ENCODE measurements around the gene XYLT1.

Gene XYLT1

DNA sequence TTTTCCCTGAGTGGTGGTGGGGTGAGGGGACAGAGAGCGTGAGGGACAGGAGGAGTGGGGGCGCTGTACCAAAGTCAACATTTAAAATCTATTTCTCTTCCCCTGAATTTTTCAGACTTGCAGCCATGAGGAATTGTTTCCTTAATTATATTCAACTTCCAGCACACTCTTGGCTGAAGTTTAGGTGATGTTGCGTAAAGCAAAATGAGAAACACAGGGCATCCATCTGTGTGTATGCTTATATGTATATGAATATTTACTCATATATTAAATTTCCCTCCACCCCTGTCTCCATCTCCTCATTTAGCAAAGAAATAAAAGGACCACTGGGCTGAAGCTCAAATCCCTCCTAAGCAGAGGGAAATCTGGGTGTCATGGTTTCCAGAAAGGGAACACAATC is 218.1 kb downstream of the XYLT1 start:
- TF ChIP-seq, protein P1, sequence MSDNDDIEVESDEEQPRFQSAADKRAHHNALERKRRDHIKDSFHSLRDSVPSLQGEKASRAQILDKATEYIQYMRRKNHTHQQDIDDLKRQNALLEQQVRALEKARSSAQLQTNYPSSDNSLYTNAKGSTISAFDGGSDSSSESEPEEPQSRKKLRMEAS (IDR thresholded peaks at IDR 0.05), result no peak
- TF ChIP-seq NFIC (IDR thresholded peaks at IDR 0.05), result no peak
- TF ChIP-seq, protein P2, sequence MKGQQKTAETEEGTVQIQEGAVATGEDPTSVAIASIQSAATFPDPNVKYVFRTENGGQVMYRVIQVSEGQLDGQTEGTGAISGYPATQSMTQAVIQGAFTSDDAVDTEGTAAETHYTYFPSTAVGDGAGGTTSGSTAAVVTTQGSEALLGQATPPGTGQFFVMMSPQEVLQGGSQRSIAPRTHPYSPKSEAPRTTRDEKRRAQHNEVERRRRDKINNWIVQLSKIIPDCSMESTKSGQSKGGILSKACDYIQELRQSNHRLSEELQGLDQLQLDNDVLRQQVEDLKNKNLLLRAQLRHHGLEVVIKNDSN (IDR thresholded peaks at IDR 0.05), result no peak
- TF ChIP-seq YY1 (IDR thresholded peaks at IDR 0.05; ENCODE audit: low read depth), result no peak
- no peak for TF ChIP-seq RAD21 (IDR thresholded peaks at IDR 0.05; ENCODE audit: low read depth)
- TF ChIP-seq EGR1 (IDR thresholded peaks at IDR 0.05), result no peak
- TF ChIP-seq TAF1 (IDR thresholded peaks at IDR 0.05; ENCODE audit: low read depth), result no peak
- TF ChIP-seq EP300 (IDR thresholded peaks at IDR 0.05; ENCODE audit: borderline replicate concordance), result no peak
- TF ChIP-seq, protein P3, sequence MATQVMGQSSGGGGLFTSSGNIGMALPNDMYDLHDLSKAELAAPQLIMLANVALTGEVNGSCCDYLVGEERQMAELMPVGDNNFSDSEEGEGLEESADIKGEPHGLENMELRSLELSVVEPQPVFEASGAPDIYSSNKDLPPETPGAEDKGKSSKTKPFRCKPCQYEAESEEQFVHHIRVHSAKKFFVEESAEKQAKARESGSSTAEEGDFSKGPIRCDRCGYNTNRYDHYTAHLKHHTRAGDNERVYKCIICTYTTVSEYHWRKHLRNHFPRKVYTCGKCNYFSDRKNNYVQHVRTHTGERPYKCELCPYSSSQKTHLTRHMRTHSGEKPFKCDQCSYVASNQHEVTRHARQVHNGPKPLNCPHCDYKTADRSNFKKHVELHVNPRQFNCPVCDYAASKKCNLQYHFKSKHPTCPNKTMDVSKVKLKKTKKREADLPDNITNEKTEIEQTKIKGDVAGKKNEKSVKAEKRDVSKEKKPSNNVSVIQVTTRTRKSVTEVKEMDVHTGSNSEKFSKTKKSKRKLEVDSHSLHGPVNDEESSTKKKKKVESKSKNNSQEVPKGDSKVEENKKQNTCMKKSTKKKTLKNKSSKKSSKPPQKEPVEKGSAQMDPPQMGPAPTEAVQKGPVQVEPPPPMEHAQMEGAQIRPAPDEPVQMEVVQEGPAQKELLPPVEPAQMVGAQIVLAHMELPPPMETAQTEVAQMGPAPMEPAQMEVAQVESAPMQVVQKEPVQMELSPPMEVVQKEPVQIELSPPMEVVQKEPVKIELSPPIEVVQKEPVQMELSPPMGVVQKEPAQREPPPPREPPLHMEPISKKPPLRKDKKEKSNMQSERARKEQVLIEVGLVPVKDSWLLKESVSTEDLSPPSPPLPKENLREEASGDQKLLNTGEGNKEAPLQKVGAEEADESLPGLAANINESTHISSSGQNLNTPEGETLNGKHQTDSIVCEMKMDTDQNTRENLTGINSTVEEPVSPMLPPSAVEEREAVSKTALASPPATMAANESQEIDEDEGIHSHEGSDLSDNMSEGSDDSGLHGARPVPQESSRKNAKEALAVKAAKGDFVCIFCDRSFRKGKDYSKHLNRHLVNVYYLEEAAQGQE (IDR thresholded peaks at IDR 0.05; ENCODE audit: low read depth), result no peak
- TF ChIP-seq TCF12 (IDR thresholded peaks at IDR 0.05; ENCODE audit: low read depth), result no peak
- TF ChIP-seq CEBPB (IDR thresholded peaks at IDR 0.05), result no peak
- no peak for TF ChIP-seq ZBTB7A (IDR thresholded peaks at IDR 0.05; ENCODE audit: low read depth)
- no peak for TF ChIP-seq CREB1 (IDR thresholded peaks at IDR 0.05; ENCODE audit: low read depth)
- TF ChIP-seq FOXM1 (IDR thresholded peaks at IDR 0.05; ENCODE audit: borderline replicate concordance, low read depth), result no peak
- TF ChIP-seq TEAD4 (IDR thresholded peaks at IDR 0.05), result no peak

DNA sequence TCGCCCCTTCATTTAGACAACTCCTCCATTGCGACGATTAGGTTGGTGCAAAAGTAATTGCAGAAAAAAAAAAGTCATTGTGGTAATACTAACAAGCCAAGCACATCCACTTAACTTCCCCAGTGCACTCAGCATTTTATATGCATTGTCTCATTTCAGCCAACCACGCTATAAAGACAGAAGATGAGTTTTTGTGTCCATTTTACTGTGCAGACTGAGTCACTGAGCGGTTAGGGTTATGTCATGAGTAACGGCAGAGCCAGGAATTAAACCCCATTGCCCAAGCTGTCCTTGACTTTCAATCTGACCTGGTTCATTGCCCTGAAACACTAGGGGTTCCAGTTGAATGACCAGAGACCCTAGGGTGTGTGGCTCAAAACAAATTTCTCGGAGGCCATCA is 218.7 kb downstream of the XYLT1 start:
- TF ChIP-seq ZBTB7A (IDR thresholded peaks at IDR 0.05; ENCODE audit: low read depth) (no peak), YY1 (IDR thresholded peaks at IDR 0.05; ENCODE audit: low read depth) (no peak), RAD21 (IDR thresholded peaks at IDR 0.05; ENCODE audit: low read depth) (no peak)

DNA sequence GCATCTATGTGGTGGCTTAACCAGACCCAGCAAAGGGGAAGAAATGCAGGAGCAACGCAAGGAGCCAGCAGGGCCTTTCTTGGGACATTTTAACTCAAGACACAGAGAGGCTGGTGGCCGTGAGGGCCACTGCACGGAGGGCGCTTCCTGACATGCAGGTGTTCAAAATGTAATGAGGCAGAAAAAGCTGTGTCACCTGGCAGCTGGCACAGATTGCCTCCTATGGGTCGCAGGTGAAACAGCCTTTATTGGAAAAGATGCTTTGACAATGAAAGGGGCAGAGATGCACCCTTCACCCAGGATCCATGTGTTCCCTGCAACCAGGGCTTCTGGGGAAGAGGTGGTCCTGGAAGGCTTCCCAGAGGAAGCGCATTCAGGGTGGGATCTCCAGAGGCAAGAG is 219.3 kb downstream of the XYLT1 start:
- TF ChIP-seq NFIC (IDR thresholded peaks at IDR 0.05) (no peak), RAD21 (IDR thresholded peaks at IDR 0.05; ENCODE audit: low read depth) (no peak), TCF12 (IDR thresholded peaks at IDR 0.05; ENCODE audit: low read depth) (no peak), YY1 (IDR thresholded peaks at IDR 0.05; ENCODE audit: low read depth) (no peak), EGR1 (IDR thresholded peaks at IDR 0.05) (no peak), CREB1 (IDR thresholded peaks at IDR 0.05; ENCODE audit: low read depth) (no peak), ZBTB7A (IDR thresholded peaks at IDR 0.05; ENCODE audit: low read depth) (no peak)
- TF ChIP-seq, protein P2 (IDR thresholded peaks at IDR 0.05), result no peak
- TF ChIP-seq, protein P1 (IDR thresholded peaks at IDR 0.05), result no peak

DNA sequence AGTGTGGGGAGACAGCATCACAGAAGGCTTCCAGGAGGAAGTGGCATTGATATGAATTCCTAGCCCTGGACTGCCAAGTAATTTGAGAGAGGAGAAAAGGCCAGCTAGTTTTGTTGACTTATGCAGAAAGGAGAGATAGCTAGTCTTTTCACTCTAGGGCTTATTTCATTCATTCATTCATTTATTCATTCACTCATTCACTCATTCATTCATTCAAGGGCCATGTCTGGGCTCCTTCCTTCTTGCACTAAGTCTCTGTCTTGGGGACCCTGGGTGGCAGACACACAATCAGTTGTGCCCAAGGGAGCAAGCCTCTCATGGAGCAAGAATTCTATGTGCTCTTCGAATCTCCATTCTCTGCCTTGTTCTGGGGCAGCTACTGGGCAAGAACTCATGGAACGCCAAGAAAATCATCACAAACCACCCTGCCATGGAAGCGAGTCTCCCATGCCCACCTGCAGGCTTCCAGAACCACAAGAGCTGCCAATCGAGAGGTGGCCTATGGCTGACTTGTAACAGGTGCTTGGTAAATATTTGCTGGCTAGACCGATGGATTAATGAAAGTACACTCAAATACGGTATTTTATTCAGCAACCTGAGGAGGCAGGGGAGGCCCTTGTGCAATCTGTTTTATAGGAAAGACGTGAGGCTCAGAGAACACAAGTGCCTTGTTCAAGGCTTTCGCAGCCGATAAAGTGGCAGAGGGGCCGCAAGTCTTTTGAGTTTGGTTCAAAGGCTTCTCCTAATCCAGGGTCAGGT is 223.6 kb downstream of the XYLT1 start:
- TF ChIP-seq, protein P3 (IDR thresholded peaks at IDR 0.05; ENCODE audit: low read depth), result no peak
- no peak for TF ChIP-seq ZBTB7A (IDR thresholded peaks at IDR 0.05; ENCODE audit: low read depth)

DNA sequence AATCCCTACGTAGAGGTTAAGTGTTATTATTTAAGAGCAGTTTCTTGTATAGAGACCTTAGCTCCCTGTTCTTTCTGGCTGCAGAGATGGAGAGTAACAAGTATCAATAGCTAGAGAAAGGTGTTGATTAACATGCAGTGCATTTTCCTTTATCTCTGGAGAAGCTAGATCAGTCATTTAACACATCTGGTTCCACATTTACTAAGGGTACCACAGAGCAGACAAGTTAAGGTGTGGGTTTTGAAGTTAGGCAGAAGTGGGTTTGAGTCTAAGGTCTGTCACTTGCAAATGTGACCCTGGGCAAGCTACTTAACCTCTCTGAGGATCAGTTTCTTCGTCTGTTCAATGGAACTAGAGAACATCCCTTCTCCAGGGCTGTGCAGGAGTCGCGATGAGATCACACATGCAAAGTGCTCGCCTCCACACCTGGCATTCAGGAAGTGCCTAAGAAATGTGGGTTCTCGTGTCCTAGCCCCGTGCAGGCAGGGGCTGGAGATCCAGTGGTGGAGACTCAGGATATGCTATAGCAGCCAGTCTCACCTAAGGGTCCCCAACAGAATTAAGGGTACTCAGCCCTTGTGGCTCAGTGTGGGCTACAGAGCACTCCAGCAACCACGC is 224.4 kb downstream of the XYLT1 start:
- TF ChIP-seq NFIC (IDR thresholded peaks at IDR 0.05) (no peak), FOXM1 (IDR thresholded peaks at IDR 0.05; ENCODE audit: borderline replicate concordance, low read depth) (no peak), TAF1 (IDR thresholded peaks at IDR 0.05; ENCODE audit: low read depth) (no peak), TEAD4 (IDR thresholded peaks at IDR 0.05) (no peak), CREB1 (IDR thresholded peaks at IDR 0.05; ENCODE audit: low read depth) (no peak), ZBTB7A (IDR thresholded peaks at IDR 0.05; ENCODE audit: low read depth) (no peak), TCF12 (IDR thresholded peaks at IDR 0.05; ENCODE audit: low read depth) (no peak), RAD21 (IDR thresholded peaks at IDR 0.05; ENCODE audit: low read depth) (no peak), YY1 (IDR thresholded peaks at IDR 0.05; ENCODE audit: low read depth) (no peak), EP300 (IDR thresholded peaks at IDR 0.05; ENCODE audit: borderline replicate concordance) (no peak), CEBPB (IDR thresholded peaks at IDR 0.05) (no peak), EGR1 (IDR thresholded peaks at IDR 0.05) (no peak)
- TF ChIP-seq, protein P3 (IDR thresholded peaks at IDR 0.05; ENCODE audit: low read depth), result no peak
- TF ChIP-seq, protein P2 (IDR thresholded peaks at IDR 0.05), result no peak
- TF ChIP-seq, protein P1 (IDR thresholded peaks at IDR 0.05), result no peak

All from Ishikawa (cell line).